ENCODE results near the gene HDDC2.

Gene HDDC2, protein sequence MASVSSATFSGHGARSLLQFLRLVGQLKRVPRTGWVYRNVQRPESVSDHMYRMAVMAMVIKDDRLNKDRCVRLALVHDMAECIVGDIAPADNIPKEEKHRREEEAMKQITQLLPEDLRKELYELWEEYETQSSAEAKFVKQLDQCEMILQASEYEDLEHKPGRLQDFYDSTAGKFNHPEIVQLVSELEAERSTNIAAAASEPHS

DNA sequence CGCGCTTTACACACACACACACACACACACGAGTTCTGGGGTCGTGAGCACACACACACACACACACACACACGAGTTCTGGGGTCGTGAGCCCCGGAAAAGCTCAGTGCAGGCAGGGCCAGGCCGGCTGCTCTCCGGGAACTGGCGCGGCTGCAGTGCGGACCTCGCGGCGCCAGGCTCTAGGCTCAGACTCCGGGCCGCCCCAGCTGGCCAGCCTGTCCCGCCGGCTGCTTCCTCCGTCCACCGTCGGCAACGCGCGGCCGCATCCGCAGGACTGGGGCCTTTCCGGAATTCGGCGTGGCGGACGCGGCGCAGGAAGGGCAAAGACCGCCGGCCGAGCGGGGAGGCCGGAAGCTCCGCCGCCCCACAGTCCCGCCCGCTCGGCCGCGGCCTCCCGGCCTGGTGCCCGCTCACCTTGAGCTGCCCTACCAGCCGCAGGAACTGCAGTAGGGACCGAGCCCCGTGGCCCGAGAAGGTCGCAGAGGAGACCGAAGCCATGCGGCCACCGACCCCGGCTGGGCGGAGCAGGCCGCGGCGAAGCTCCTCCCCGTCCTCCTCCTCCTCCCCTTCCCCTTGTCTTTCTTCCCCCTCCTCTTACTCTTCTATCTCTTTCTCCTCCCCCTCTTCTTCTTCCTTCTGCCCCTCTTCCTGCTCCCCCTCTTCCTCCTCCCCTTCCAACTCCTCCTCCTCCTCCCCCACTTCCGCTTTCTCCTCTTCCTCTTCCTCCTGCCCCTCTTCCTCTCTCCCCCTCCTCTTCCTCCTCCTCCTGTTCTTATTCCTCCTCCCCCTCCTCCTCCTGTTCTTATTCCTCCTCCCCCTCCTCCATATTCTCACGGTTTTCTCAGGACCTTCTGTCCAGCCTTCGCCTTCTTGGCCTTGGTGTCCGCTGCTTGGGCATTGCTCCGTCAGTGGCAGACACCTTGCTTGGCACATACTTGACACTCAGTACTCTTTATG is at the start of gene HDDC2:
HDDC2 (minus strand) TSS at position 533 of the 957 bp plus-strand sequence; CDS start at position 498, 35 bp downstream.
- peak within 1 kb of the TSS; percentile 93 for H3K4me3 Mint-ChIP-seq
- H3K4me1 Mint-ChIP-seq, result peaks cover 32% of the 10 kb centered on the region

DNA sequence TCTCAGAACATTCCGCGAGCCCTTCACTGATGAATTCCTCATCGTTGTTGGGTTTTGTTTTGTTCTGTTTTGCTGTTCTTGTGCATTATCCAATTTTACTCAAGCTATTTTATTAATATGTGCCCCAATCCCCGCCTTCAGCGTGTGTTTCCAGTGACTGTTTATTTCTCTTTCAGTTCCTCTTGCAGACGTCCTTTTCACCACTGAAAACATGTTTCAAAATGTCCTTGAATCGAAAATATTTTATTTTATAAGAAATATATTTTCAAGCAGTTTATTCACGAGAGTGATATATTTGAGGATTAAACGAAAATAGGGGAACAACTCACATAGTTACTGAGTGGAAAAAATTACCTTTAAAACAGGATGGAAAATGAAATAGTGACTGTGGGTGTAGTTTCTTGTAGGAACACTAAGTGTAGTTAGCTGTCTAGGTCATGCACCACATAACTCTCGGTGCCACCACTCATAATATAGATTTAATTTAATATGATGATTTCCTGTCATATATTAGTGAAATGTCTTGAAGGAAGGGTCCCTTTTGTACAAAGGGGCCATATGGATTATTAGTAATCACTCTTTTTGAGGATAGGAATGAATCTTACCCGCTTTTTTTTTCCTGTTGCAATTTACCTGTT is 45.3 kb upstream of the HDDC2 start:
- H3K4me1 Mint-ChIP-seq, result peaks cover 3% of the 10 kb centered on the region
- DNase-seq (ENCODE audit: low spot score in 2 of 2) (no peak), ATAC-seq (ENCODE audit: low read depth) (peak; percentile 81)
- H3K27me3 Mint-ChIP-seq, result peaks cover 2% of the 10 kb centered on the region
- no peak overlapping the region for H3K27ac Mint-ChIP-seq
- H3K9me3 Mint-ChIP-seq, result no peaks in the 10 kb centered on the region
- no peak overlapping the region for H3K4me3 Mint-ChIP-seq
- H3K36me3 Mint-ChIP-seq, result no peaks in the 10 kb centered on the region

More for the DNA sequence above, at the start of gene HDDC2:
- ATAC-seq (ENCODE audit: low read depth) (peak; percentile 64), DNase-seq (ENCODE audit: low spot score in 2 of 2) (peak; percentile 12 to 42)
- peaks cover 5% of the 10 kb centered on the region for H3K9me3 Mint-ChIP-seq
- H3K27me3 Mint-ChIP-seq, result peaks cover 10% of the 10 kb centered on the region
- H3K36me3 Mint-ChIP-seq, result peaks cover 20% of the 10 kb centered on the region
- peak within 1 kb of the TSS; percentile 84 for H3K27ac Mint-ChIP-seq

DNA sequence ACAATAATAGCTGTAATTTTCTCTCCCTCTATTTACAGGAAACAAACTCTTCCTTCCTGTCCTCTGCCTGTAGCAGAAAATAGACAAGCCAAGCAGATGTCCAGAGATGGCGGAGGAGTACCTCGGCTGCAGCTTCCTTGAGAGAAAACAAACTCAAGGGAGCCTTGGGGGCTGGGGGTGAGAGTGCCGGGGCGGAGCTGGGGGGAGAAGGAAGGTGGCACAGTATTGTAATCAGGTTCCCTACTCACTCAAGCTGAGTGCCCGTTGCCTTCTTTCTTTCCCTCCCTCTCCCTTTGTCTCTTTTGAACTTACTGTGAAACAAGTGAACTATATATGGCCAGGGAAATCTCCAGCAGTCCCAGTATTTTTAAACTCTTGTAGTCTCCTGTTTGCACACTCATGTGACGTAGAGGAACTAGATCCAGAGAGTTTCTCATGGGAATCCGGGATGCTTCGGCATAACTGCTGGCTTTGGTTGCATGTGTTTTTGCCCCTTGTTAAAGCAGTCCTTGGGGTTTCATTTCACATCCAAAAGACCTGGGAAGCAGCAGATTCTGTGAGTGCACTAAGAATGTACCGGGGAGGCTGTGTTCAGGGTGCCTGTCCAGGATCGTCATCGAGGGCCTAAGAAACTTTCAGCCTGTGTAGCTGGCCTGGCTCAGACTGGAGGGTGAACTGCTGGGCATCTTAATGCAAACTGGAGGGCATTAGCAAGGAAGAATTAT is 44.6 kb upstream of the HDDC2 start:
- Mint-ChIP-seq H3K36me3 (no peaks in the 10 kb centered on the region), H3K9me3 (no peaks in the 10 kb centered on the region), H3K27me3 (no peaks in the 10 kb centered on the region), H3K27ac (no peak overlapping the region), H3K4me1 (peaks cover 3% of the 10 kb centered on the region), H3K4me3 (no peak overlapping the region)
- ATAC-seq (ENCODE audit: low read depth), result peak; percentile 68
- no peak for DNase-seq (ENCODE audit: low spot score in 2 of 2)

DNA sequence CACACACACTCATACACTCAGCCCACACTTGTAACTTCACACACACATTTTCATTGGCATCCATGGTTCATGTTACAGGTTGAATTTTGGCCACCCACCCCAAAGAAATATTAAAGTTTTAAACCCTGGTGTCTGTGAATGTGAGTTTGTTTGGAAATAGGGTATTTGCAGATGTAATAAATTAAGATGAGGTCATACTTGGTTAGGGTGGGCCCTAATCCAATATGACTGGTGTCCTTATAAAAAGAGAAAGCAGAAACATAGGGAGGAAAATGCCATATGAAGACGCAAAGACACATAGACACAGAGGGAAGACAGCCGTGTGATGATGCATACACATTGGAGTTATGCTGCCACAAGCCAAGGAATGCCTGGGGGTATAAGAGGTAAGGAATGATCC is 39.7 kb upstream of the HDDC2 start:
- no peaks in the 10 kb centered on the region for H3K9me3 Mint-ChIP-seq
- no peaks in the 10 kb centered on the region for H3K36me3 Mint-ChIP-seq
- no peak overlapping the region for H3K4me3 Mint-ChIP-seq
- H3K27ac Mint-ChIP-seq, result no peak overlapping the region
- peaks cover 8% of the 10 kb centered on the region for H3K27me3 Mint-ChIP-seq
- H3K4me1 Mint-ChIP-seq, result no peaks in the 10 kb centered on the region
- DNase-seq (ENCODE audit: low spot score in 2 of 2) (no peak), ATAC-seq (ENCODE audit: low read depth) (no peak)

DNA sequence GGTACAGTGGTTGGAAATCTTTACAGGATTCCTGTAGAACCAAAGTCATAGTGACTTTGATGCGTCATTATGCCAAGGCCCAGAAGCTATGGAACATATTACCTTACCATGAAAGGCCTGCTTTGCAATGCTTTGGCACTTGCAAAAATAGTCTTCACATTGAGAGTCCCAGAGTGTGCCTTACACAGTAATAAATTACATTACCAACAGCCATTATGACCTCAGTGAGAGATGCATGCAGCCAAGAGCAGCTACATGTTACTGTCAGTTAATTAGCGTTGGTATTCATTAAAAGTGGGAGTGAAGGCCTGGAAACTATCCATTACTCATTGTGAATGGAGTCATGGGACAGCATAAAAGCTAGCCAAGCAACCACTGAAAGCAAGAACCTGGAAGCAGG is 39.2 kb upstream of the HDDC2 start:
- DNase-seq (ENCODE audit: low spot score in 2 of 2), result no peak
- Mint-ChIP-seq H3K4me3 (no peak overlapping the region), H3K4me1 (no peaks in the 10 kb centered on the region), H3K9me3 (no peaks in the 10 kb centered on the region), H3K27me3 (peaks cover 8% of the 10 kb centered on the region), H3K36me3 (no peaks in the 10 kb centered on the region), H3K27ac (no peak overlapping the region)
- no peak for ATAC-seq (ENCODE audit: low read depth)

DNA sequence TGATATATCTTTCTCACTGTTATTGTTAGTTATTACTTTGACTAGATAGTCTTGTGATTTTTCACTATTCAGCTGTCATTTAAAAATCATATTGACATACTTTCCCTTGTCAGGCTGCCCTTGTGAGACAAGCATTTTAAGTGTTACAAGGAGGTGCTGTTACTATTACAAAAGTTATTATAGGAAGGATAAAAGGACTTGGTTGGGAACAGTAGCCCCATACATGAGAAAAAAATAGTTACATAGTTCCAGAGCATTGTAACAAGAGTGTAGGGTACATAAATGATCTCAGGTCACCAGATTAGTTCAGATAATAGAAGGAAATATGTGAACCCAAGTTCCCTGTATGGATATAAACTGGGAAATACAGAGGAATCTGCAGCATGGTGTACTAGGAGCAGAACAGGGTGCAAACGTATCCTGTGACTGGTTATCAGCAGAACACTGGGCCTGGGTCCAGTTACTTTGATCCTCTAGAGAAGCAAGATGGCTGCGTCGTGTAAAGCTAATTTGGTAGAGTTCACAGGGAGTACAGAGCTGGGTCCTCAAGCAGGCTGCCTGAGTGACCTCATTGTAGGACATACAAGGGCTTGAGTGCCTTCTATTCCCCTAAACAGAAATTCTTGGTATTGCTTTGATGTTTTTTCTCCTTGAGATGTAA is 38.5 kb upstream of the HDDC2 start:
- Mint-ChIP-seq H3K27ac (no peak overlapping the region), H3K4me1 (no peaks in the 10 kb centered on the region), H3K27me3 (peaks cover 12% of the 10 kb centered on the region), H3K9me3 (no peaks in the 10 kb centered on the region), H3K36me3 (no peaks in the 10 kb centered on the region), H3K4me3 (no peak overlapping the region)
- DNase-seq (ENCODE audit: low spot score in 2 of 2) (no peak), ATAC-seq (ENCODE audit: low read depth) (no peak)

DNA sequence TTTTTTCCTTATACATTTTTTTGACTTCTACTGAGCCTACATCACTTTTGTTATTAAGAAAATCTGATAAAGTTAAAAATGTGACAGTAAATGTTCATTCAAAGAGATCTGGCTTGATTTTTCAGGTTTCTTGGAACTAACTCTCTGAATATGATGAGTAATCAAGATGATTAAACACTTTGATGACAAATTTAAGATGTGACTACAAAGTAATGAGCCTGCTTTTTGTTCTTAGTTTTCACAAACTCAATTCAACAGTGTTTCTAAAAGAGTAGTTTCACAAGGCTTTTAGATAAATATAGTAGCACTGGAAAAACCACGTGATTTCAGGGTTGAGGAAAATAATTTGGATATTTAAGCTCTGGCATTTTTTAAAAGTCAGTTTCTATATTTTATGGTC is 37.9 kb upstream of the HDDC2 start:
- ATAC-seq (ENCODE audit: low read depth) (no peak), DNase-seq (ENCODE audit: low spot score in 2 of 2) (no peak)
- H3K4me1 Mint-ChIP-seq, result no peaks in the 10 kb centered on the region
- H3K9me3 Mint-ChIP-seq, result no peaks in the 10 kb centered on the region
- H3K27me3 Mint-ChIP-seq, result peaks cover 12% of the 10 kb centered on the region
- H3K36me3 Mint-ChIP-seq, result no peaks in the 10 kb centered on the region
- no peak overlapping the region for H3K27ac Mint-ChIP-seq
- no peak overlapping the region for H3K4me3 Mint-ChIP-seq

DNA sequence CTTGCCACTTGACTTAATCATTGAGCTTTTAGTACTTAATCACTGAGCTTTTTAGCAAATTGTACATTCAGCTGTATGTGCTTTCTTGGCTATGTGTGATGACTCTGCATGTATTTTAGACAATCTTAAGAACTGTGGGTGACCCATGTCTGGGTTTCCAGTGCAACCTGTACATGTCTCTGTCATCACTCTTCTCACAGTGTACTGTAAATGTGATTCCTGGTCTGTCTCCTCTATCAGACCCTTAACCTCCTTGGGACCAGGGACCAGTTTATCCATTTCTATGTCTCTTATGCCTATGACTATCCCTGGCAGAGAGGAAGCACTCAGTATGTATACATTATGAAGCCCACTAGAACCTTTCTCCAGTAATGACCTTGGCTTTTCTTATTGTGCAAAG is 36.6 kb upstream of the HDDC2 start:
- Mint-ChIP-seq H3K4me1 (no peaks in the 10 kb centered on the region), H3K27me3 (peaks cover 13% of the 10 kb centered on the region), H3K27ac (no peak overlapping the region), H3K9me3 (no peaks in the 10 kb centered on the region), H3K36me3 (no peaks in the 10 kb centered on the region), H3K4me3 (no peak overlapping the region)
- no peak for DNase-seq (ENCODE audit: low spot score in 2 of 2)
- no peak for ATAC-seq (ENCODE audit: low read depth)

DNA sequence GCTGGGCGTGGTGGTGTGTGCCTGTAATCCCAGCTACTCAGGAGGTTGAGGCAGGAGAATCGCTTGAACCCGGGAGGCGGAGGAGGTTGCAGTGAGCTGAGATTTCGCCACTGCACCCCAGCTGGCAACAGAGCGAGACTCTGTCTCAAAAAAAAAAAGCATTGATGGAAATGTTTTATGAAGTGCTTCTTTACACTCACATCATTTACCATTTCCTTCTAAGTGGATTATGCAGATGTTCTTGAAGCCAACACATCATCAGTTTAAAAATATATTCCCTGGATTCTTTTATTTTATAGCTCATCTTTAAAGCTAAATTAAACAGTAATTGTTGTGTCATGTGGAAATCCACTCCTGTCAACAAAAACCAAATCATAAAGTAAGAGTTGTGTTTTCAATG is 35.9 kb upstream of the HDDC2 start:
- Mint-ChIP-seq H3K4me3 (no peak overlapping the region), H3K27ac (no peak overlapping the region), H3K4me1 (no peaks in the 10 kb centered on the region), H3K36me3 (no peaks in the 10 kb centered on the region), H3K9me3 (no peaks in the 10 kb centered on the region), H3K27me3 (peaks cover 13% of the 10 kb centered on the region)
- ATAC-seq (ENCODE audit: low read depth), result no peak
- DNase-seq (ENCODE audit: low spot score in 2 of 2), result no peak

DNA sequence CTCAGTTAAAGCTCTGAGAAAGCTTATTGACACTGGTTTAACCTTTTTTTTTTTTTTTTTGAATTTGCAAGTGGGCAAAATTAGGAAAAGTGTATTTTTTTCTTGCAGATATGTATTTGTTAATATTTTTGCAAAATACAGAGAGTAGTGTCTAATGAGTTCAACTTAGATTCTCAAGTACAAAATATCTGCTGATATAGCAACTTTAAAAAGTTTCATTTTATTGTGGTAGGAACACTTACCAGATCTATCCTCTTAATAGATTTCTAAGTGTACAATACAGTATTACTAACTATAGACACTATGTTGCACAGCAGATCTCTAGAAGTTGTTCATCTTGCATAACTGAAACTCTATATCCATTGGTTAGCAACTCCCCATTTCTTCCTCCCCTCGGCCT is 30.9 kb upstream of the HDDC2 start:
- DNase-seq (ENCODE audit: low spot score in 2 of 2), result no peak
- no peak overlapping the region for H3K27ac Mint-ChIP-seq
- H3K4me3 Mint-ChIP-seq, result no peak overlapping the region
- H3K4me1 Mint-ChIP-seq, result no peaks in the 10 kb centered on the region
- ATAC-seq (ENCODE audit: low read depth), result no peak
- H3K36me3 Mint-ChIP-seq, result no peaks in the 10 kb centered on the region
- no peaks in the 10 kb centered on the region for H3K9me3 Mint-ChIP-seq
- peaks cover 12% of the 10 kb centered on the region for H3K27me3 Mint-ChIP-seq

DNA sequence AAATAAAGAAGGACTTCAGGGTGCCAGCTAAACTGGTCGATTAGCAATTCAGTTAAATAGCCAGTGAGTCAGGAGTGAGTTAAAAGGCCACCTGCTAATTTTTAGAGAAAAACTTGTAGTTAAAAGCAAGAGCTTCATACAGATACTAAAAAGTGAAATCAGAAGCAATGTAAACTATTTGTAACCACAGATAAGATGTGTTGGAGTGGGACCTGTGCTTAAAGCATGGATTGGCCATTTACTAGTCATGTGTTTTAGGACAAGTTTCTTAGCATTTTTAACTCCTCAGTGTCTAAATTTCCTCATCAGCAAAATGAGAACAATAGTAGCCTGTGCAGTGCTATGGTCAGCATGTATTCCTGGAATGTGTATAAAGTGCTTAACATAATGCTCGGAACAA is 23.8 kb upstream of the HDDC2 start:
- Mint-ChIP-seq H3K9me3 (no peaks in the 10 kb centered on the region), H3K27me3 (peaks cover 8% of the 10 kb centered on the region), H3K4me1 (no peaks in the 10 kb centered on the region), H3K27ac (no peak overlapping the region), H3K36me3 (no peaks in the 10 kb centered on the region), H3K4me3 (no peak overlapping the region)
- ATAC-seq (ENCODE audit: low read depth), result no peak
- DNase-seq (ENCODE audit: low spot score in 2 of 2), result no peak

DNA sequence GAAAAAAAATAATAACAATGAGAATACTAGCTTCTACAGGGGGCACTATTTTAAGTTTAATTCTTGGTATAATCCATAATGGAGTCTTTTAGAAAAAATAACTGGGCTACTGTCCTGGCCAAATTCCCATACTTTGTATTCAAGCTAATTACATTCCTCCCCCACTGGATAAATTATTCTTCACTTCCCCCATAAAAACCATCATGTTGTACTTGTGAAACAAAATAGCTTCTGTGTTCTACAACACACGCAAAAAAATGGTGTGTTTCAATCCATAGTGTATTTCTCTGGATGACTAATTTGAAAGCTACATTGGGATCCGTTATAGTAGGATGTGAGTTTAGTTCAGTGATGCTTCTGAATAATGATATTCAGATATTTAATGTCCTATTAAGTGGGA is 21.6 kb upstream of the HDDC2 start:
- Mint-ChIP-seq H3K36me3 (no peaks in the 10 kb centered on the region), H3K9me3 (no peaks in the 10 kb centered on the region), H3K27me3 (peaks cover 7% of the 10 kb centered on the region), H3K4me1 (no peaks in the 10 kb centered on the region), H3K27ac (no peak overlapping the region), H3K4me3 (no peak overlapping the region)
- ATAC-seq (ENCODE audit: low read depth) (no peak), DNase-seq (ENCODE audit: low spot score in 2 of 2) (no peak)

DNA sequence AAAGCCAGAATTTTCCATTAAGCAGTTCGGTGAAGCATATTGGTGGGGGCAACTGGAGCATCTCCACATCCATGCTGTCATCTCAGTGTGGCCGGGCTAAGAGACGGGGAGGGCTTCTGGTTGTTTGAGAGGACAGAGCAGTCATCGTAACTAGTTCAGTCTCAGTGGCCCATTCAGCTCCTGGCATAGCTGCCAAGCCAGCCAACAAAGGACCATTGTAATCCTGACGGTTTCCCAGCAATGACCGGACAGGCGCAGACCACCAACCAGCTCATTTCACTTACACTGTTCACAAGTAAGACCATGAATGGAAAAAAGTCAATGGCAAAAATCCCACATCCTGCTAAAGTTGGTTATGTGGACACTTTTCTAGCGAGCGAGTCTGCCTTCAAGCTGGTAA is 14.9 kb upstream of the HDDC2 start:
- H3K27me3 Mint-ChIP-seq, result peaks cover 2% of the 10 kb centered on the region
- no peak overlapping the region for H3K27ac Mint-ChIP-seq
- no peaks in the 10 kb centered on the region for H3K4me1 Mint-ChIP-seq
- ATAC-seq (ENCODE audit: low read depth), result no peak
- DNase-seq (ENCODE audit: low spot score in 2 of 2), result no peak
- no peak overlapping the region for H3K4me3 Mint-ChIP-seq
- no peaks in the 10 kb centered on the region for H3K9me3 Mint-ChIP-seq
- no peaks in the 10 kb centered on the region for H3K36me3 Mint-ChIP-seq
